Muscle of leg (tissue), 9 donors: ENCODE measurements around the gene EDNRA. TPM values are rescaled to one million over a fixed set of nuclear protein-coding genes. Genes with fewer than 3 reads are reported as not detected.

ENCODE experiments used
- polyA plus RNA-seq, 8 donors: library from polyadenylated mRNA; unstranded; fragments of 120-200 nt; gene quantifications; one replicate each; pipeline versions ENCODE4 v1.2.1 to v1.2.3, GENCODE V29; 2013; ENCODE audit warnings: inconsistent platforms in 1 of 8, low replicate concordance in 1 of 8; ENCODE audit not compliant: insufficient read length in 8 of 8, insufficient read depth in 1 of 8
- total RNA-seq: library from RNA; stranded (reverse); fragments of 120-200 nt; gene quantifications from one replicate; pipeline ENCODE4 v1.2.4, GENCODE V29; 2013

EDNRA gene
- total and polyA plus RNA-seq, 9 donors, result 19.5 to 43.1 (median 32.2) TPM

Other genes starting within 250 kb of the EDNRA start
- 24.3 TPM for gene TMEM184C, start 136.3 kb downstream of the EDNRA start, total RNA-seq
- gene TMEM184C, start 136.3 kb downstream of the EDNRA start, polyA plus RNA-seq, result 10 to 100 TPM; 17.6 to 24.6 (median 18.6) TPM
- gene PRMT9, start 203.1 kb downstream of the EDNRA start, total RNA-seq, result 14.2 TPM
- 10 to 100 TPM in 5 of 8 donors, 1 to 10 TPM in 3; 9.0 to 11.8 (median 10.2) TPM for gene PRMT9, start 203.1 kb downstream of the EDNRA start, polyA plus RNA-seq